K562 (cell line): ENCODE measurements around the gene MAGIX.

Experiments used
- AFF1 ChIP-seq, 2 experiments: fragments of 450-650 bp; IDR thresholded peaks; 2 replicates each; pipeline ENCODE4 v1.6.1; 2018; ENCODE audit warnings: mild to moderate bottlenecking in 2 of 2, low read depth in 1 of 2; ENCODE audit not compliant: partially characterized antibody in 2 of 2
- BRF1 ChIP-seq: IDR thresholded peaks from 3 replicates; pipeline ENCODE4 v1.6.1; 2011; ENCODE audit warnings: borderline replicate concordance, mild to moderate bottlenecking; ENCODE audit not compliant: insufficient read length; ENCODE audit errors: extremely low read depth
- HINFP ChIP-seq: fragments of 450-650 bp; conservative IDR thresholded peaks from 2 replicates; pipeline ENCODE4 v1.6.1; 2016; ENCODE audit warnings: missing genetic modification characterization, low read depth, mild to moderate bottlenecking, control low read depth, missing compliant biosample characterization
- NFE2 ChIP-seq: IDR thresholded peaks from 2 replicates; pipeline ENCODE4 v1.6.1; 2014; ENCODE audit warnings: antibody characterized with exemption, low read depth
- TAF9B ChIP-seq: fragments of 450-650 bp; IDR thresholded peaks from 2 replicates; pipeline ENCODE4 v1.6.1; 2018; ENCODE audit warnings: mild to moderate bottlenecking; ENCODE audit not compliant: partially characterized antibody

- TF ChIP-seq BRF1 (no peak), NFE2 (no peak), AFF1 (IDR thresholded peaks at IDR 0.05; ENCODE audit: low read depth in 1 of 2, partially characterized antibody in 2 of 2) (no peak), TAF9B (no peak), HINFP (tag) (no peak)
Measured at GRCh38 chrX:49204709-49205108, 42.2 kb downstream of the MAGIX start.
